Measurements from ENCODE around the gene PODXL2.

Gene PODXL2

GRCh38 chr3:127688416-127689265 is 59.7 kb downstream of the PODXL2 start:
- DNase-seq (ENCODE audit: low read depth in 1 of 2, low spot score in 1 of 2): no peak
- no peak for TF ChIP-seq JUND (IDR thresholded peaks at IDR 0.05; ENCODE audit: low read depth)
- in situ Hi-C loops (cut with HindIII; ENCODE audit: low pct_unique_long_range_greater_than_20kb, low sequenced_read_pairs): no loop called here

- in situ Hi-C loops (cut with HindIII; ENCODE audit: low pct_unique_long_range_greater_than_20kb, low sequenced_read_pairs): no loop called here
- TF ChIP-seq JUND (IDR thresholded peaks at IDR 0.05; ENCODE audit: low read depth): no peak
- DNase-seq (ENCODE audit: low read depth in 1 of 2, low spot score in 1 of 2): no peak
These were observed 60.4 kb downstream of the PODXL2 start for GRCh38 chr3:127689266-127689860.

- in situ Hi-C loops (cut with HindIII; ENCODE audit: low pct_unique_long_range_greater_than_20kb, low sequenced_read_pairs): no loop called here
- no peak for TF ChIP-seq JUND (IDR thresholded peaks at IDR 0.05; ENCODE audit: low read depth)
- DNase-seq (ENCODE audit: low read depth in 1 of 2, low spot score in 1 of 2): no peak
These were observed 61.1 kb downstream of the PODXL2 start for GRCh38 chr3:127690106-127690505.

DNA sequence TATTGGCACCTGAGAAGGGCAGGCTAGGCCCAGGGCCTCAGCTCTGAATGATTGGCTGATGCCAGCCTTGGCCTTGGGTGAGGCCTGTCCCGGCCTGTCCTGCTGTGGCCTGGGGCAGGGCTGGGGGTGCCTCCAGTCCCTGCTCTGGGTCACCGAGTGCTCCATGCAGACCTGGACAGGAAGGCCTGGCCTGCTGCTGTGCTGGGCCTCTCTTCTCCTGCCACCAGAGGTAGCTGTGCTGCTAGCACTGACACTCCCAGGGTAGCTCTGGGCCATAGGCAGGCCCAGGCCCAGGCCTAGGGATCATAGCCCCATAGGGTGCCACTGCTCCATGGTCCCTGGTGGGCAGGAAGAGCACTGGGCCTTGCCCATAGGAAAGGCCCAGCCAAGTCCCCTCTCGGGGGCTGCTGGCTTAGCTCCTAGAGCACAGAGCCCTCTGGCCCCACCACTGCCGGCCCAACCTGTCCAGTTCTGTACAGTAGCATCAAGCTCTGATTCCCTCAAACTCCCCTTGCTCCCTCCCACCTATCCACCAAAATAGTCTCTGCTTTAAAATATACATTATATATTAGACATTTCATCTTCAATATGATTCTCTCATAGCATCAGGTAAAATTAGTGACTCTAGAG is 62.0 kb downstream of the PODXL2 start:
- no peak for TF ChIP-seq JUND (IDR thresholded peaks at IDR 0.05; ENCODE audit: low read depth)

DNA sequence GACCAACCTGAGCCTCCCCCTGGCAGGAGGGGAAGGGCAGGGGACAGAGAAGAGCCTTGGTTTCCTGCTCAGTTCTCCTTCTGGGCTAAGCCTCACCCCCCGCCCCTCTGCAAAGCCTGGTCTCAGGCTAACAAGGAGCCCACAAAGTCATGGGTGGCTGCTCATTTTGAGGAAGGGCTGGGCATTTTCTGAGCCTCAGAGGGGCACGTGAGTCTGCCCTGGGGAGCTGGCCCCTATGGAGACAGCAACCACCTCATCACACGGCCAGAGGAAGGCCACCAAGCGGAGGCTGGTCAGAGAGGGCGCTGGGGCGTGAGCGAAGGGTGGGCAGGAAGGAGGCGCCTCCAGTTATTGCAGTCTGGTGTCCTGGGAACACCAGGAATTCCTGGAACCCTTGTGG is 62.5 kb downstream of the PODXL2 start:
- in situ Hi-C loops (cut with HindIII; ENCODE audit: low pct_unique_long_range_greater_than_20kb, low sequenced_read_pairs): no loop called here
- no peak for TF ChIP-seq JUND (IDR thresholded peaks at IDR 0.05; ENCODE audit: low read depth)
- no peak for DNase-seq (ENCODE audit: low read depth in 1 of 2, low spot score in 1 of 2)

More for the DNA sequence above, 62.0 kb downstream of the PODXL2 start:
- in situ Hi-C loops (cut with HindIII; ENCODE audit: low pct_unique_long_range_greater_than_20kb, low sequenced_read_pairs): no loop called here
- peak in 1 of 2 experiments; percentile 76 for DNase-seq (ENCODE audit: low read depth in 1 of 2, low spot score in 1 of 2)

- in situ Hi-C loops (cut with HindIII; ENCODE audit: low pct_unique_long_range_greater_than_20kb, low sequenced_read_pairs): no loop called here
- TF ChIP-seq JUND (IDR thresholded peaks at IDR 0.05; ENCODE audit: low read depth): no peak
- no peak for DNase-seq (ENCODE audit: low read depth in 1 of 2, low spot score in 1 of 2)
These were observed 63.0 kb downstream of the PODXL2 start for GRCh38 chr3:127691974-127692373.

DNA sequence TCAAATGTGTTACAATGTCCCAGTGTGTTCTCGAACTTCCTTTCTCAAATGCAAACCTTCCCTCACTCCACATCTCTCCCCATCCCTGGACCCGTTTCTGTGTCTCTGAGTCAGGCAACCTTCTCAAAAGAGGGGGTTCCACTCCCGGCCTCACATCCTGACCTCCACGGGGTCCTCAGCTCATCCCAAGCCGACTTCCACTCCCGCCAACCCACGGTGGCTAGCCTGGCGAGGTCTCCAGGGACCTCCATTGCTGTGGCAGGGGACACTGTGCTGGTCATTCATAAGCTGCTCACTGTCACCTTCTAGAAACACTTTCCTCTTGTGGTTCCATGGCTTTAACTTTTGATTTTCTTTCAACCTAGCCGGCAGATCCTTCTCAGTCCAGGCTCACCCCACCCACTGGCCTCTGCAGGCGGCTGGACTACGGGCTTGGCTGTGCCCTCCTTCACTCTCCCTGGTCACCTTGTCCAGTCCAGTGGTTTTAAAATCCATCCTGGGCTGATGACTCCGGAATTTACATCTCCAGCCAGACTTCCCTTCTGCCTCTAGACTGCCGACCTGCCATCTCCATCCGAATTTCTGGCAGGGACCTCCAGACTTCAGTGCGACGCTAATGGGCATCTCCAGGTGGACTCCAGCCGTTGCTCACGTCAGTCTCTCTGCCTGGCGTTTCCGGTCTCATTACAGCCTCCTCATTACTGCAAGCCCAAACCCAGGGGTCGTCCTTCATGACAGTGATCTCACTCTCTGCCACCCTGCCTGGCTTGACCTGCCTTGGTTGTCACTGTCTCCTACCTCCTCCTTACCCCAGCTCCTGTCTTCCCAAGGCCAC is 63.7 kb downstream of the PODXL2 start:
- no peak for DNase-seq (ENCODE audit: low read depth in 1 of 2, low spot score in 1 of 2)
- no peak for TF ChIP-seq JUND (IDR thresholded peaks at IDR 0.05; ENCODE audit: low read depth)
- in situ Hi-C loops (cut with HindIII; ENCODE audit: low pct_unique_long_range_greater_than_20kb, low sequenced_read_pairs): no loop called here

GRCh38 chr3:127693336-127693843 is 64.4 kb downstream of the PODXL2 start:
- no peak for DNase-seq (ENCODE audit: low read depth in 1 of 2, low spot score in 1 of 2)
- TF ChIP-seq JUND (IDR thresholded peaks at IDR 0.05; ENCODE audit: low read depth): no peak
- in situ Hi-C loops (cut with HindIII; ENCODE audit: low pct_unique_long_range_greater_than_20kb, low sequenced_read_pairs): no loop called here

- in situ Hi-C loops (cut with HindIII; ENCODE audit: low pct_unique_long_range_greater_than_20kb, low sequenced_read_pairs): no loop called here
- DNase-seq (ENCODE audit: low read depth in 1 of 2, low spot score in 1 of 2): peak; percentile 64 to 86
- TF ChIP-seq JUND (IDR thresholded peaks at IDR 0.05; ENCODE audit: low read depth): no peak
These were observed 65.7 kb downstream of the PODXL2 start for GRCh38 chr3:127694467-127695215.

GRCh38 chr3:127697551-127698240 is 68.7 kb downstream of the PODXL2 start:
- no peak for TF ChIP-seq JUND (IDR thresholded peaks at IDR 0.05; ENCODE audit: low read depth)
- peak; percentile 43 to 80 for DNase-seq (ENCODE audit: low read depth in 1 of 2, low spot score in 1 of 2)
- in situ Hi-C loops (cut with HindIII; ENCODE audit: low pct_unique_long_range_greater_than_20kb, low sequenced_read_pairs): no loop called here

GRCh38 chr3:127698286-127698685 is 69.3 kb downstream of the PODXL2 start:
- DNase-seq (ENCODE audit: low read depth in 1 of 2, low spot score in 1 of 2): no peak
- TF ChIP-seq JUND (IDR thresholded peaks at IDR 0.05; ENCODE audit: low read depth): no peak
- in situ Hi-C loops (cut with HindIII; ENCODE audit: low pct_unique_long_range_greater_than_20kb, low sequenced_read_pairs): no loop called here

All from T47D (cell line).